K562 (cell line): Measurements from ENCODE around the gene VPS13D. TPM values are rescaled to one million over a fixed set of nuclear protein-coding genes. Genes with fewer than 3 reads are reported as not detected.

Experiments used
- EWSR1 ChIP-seq: fragments of 450-650 bp; IDR thresholded peaks from 2 replicates; pipeline ENCODE4 v1.6.1; 2018; ENCODE audit warnings: borderline replicate concordance, mild to moderate bottlenecking, low read depth, moderate library complexity; ENCODE audit not compliant: partially characterized antibody
- HMGXB4 ChIP-seq: sonication (generic); formaldehyde crosslinking; IDR thresholded peaks from 2 replicates; pipeline ENCODE4 v1.8.1; 2023; ENCODE audit warnings: mild to moderate bottlenecking, missing genetic modification reagents
- IFI16 ChIP-seq: fragments of 250-450 bp; sonication (Bioruptor Pico); IDR thresholded peaks from 2 replicates; pipeline ENCODE4 v2.1.2; 2022; ENCODE audit warnings: mild to moderate bottlenecking, inconsistent platforms
- KLF10 ChIP-seq: fragments of 250-450 bp; sonication (Bioruptor Pico); IDR thresholded peaks from 2 replicates; pipeline ENCODE4 v1.6.1; 2021; ENCODE audit warnings: matching md5 sums
- MEF2A ChIP-seq: IDR thresholded peaks from 2 replicates; pipeline ENCODE4 v1.6.1; 2011; ENCODE audit warnings: low read depth, mild to moderate bottlenecking, low read length, moderate library complexity; ENCODE audit not compliant: control insufficient read depth
- NCOA6 ChIP-seq: fragments of 450-650 bp; IDR thresholded peaks from 2 replicates; pipeline ENCODE4 v1.6.1; 2017; ENCODE audit warnings: mild to moderate bottlenecking
- PHB2 ChIP-seq: fragments of 450-650 bp; IDR thresholded peaks from 2 replicates; pipeline ENCODE4 v1.6.1; 2017; ENCODE audit warnings: low read depth
- POLR2AphosphoS5 ChIP-seq: IDR thresholded peaks from 2 replicates; pipeline ENCODE4 v1.6.1; 2011; ENCODE audit warnings: mild to moderate bottlenecking, low read depth, low read length, moderate library complexity; ENCODE audit not compliant: control insufficient read depth, insufficient read depth
- RBM15 ChIP-seq: fragments of 200-400 bp; formaldehyde crosslinking; IDR thresholded peaks from 2 replicates; pipeline ENCODE4 v1.6.1; 2018; ENCODE audit warnings: mild to moderate bottlenecking, low read length, moderate library complexity; ENCODE audit not compliant: insufficient read depth
- RBM25 ChIP-seq: fragments of 200-400 bp; formaldehyde crosslinking; IDR thresholded peaks from 2 replicates; pipeline ENCODE4 v1.6.1; 2018; ENCODE audit warnings: low read length, low read depth, moderate library complexity; ENCODE audit not compliant: severe bottlenecking
- SRSF7 ChIP-seq: fragments of 200-400 bp; formaldehyde crosslinking; optimal IDR thresholded peaks from 2 replicates; pipeline ENCODE3; 2017; ENCODE audit warnings: mild to moderate bottlenecking, low read depth, low read length
- TAF15 ChIP-seq: fragments of 200-400 bp; formaldehyde crosslinking; IDR thresholded peaks from 2 replicates; pipeline ENCODE4 v1.6.1; 2017; ENCODE audit warnings: mild to moderate bottlenecking, low read depth, low read length, moderate library complexity
- TFAP4 ChIP-seq: sonication (generic); formaldehyde crosslinking; IDR thresholded peaks from 2 replicates; pipeline ENCODE4 v1.8.0; 2022; ENCODE audit warnings: missing genetic modification reagents, mild to moderate bottlenecking, moderate library complexity, borderline replicate concordance
- ZNF639 ChIP-seq, 2 experiments: fragments of 200-800 bp in 1 of 2; sonication (Bioruptor generic) in 1 of 2; sonication (generic) in 1 of 2; formaldehyde crosslinking in 1 of 2; IDR thresholded peaks in 1 of 2; conservative IDR thresholded peaks in 1 of 2; 2 replicates each; pipeline versions ENCODE4 v1.5.0 to v1.6.1; 2016 to 2020; ENCODE audit warnings: missing compliant biosample characterization in 1 of 2, missing genetic modification characterization in 1 of 2, missing genetic modification reagents in 1 of 2
- ZNF644 ChIP-seq: fragments of 200-800 bp; sonication (Bioruptor generic); IDR thresholded peaks from 2 replicates; pipeline ENCODE4 v1.6.1; 2016; ENCODE audit warnings: low read depth, missing genetic modification characterization, missing compliant biosample characterization
- polyA plus RNA-seq, 8 experiments: library from polyadenylated mRNA; depleted of rRNA in 4 of 8; stranded (reverse) in 5 of 8; unstranded in 3 of 8; fragments of >200 nt; fragmentation: Nextera tagmentation in 2 of 8; fragmentation: Illumina TruSeq in 1 of 8; extraction: Ambion mirVana in 2 of 8; extraction: Trizol in 1 of 8; gene quantifications; 2 replicates each; pipeline versions ENCODE4 v1.2.1 to v1.2.3, GENCODE V29; 2011 to 2014; ENCODE audit warnings: inconsistent platforms in 1 of 8, missing spikeins in 1 of 8
- total RNA-seq, 7 experiments: library from RNA; depleted of rRNA in 6 of 7; stranded (reverse); fragments of >200 nt in 6 of 7; fragmentation: Illumina TruSeq in 2 of 7; extraction: Trizol in 2 of 7; gene quantifications; 2 replicates each; pipeline versions ENCODE4 v1.2.1 to v1.2.3, GENCODE V29; 2011 to 2021; ENCODE audit warnings: low replicate concordance in 1 of 7

Gene VPS13D
- total and polyA plus RNA-seq, 9 of the 15 experiments (the other 6 are each of a cell fraction or from before 2014, with no cell fraction given), result 6.1 to 51.5 (median 38.5) TPM

- TF ChIP-seq ZNF639 (CRISPR knock-in tag; conservative IDR thresholded peaks at IDR 0.05 in 1 of 2, IDR thresholded peaks at IDR 0.05 in 1 of 2) (0 out of 4 replicates have a peak, but pooled peaks of 1 of the 2 experiments have one; percentile 16), PHB2 (no peak), SRSF7 (no peak), TFAP4 (CRISPR knock-in tag) (peak; percentile 66), TAF15 (no peak), ZNF644 (no peak), MEF2A (peak; percentile 28; the same call in 1 of the 2 replicates), EWSR1 (no peak), POLR2AphosphoS5 (peak; percentile 76), KLF10 (CRISPR knock-in tag) (no peak), IFI16 (no peak), NCOA6 (no peak), HMGXB4 (CRISPR knock-in tag) (no peak), RBM25 (no peak), RBM15 (no peak)
Measured at GRCh38 chr1:12460911-12461621, 231.2 kb downstream of the VPS13D start (continued).
